HG03280 (cell line): ENCODE measurements around the gene SMCHD1.
"Not testable (repeated sequence)": the region's sequence is repeated elsewhere in the genome, so short reads cannot be mapped to it uniquely, and the experiment has no call there.

Source experiments
- ATAC-seq: cut with Tn5 transposase; IDR thresholded peaks from one replicate; pipeline ENCODE4 v1.9.1; 2021; ENCODE audit warnings: mild to moderate bottlenecking, moderate library complexity; ENCODE audit not compliant: unreplicated experiment

Gene SMCHD1

DNA sequence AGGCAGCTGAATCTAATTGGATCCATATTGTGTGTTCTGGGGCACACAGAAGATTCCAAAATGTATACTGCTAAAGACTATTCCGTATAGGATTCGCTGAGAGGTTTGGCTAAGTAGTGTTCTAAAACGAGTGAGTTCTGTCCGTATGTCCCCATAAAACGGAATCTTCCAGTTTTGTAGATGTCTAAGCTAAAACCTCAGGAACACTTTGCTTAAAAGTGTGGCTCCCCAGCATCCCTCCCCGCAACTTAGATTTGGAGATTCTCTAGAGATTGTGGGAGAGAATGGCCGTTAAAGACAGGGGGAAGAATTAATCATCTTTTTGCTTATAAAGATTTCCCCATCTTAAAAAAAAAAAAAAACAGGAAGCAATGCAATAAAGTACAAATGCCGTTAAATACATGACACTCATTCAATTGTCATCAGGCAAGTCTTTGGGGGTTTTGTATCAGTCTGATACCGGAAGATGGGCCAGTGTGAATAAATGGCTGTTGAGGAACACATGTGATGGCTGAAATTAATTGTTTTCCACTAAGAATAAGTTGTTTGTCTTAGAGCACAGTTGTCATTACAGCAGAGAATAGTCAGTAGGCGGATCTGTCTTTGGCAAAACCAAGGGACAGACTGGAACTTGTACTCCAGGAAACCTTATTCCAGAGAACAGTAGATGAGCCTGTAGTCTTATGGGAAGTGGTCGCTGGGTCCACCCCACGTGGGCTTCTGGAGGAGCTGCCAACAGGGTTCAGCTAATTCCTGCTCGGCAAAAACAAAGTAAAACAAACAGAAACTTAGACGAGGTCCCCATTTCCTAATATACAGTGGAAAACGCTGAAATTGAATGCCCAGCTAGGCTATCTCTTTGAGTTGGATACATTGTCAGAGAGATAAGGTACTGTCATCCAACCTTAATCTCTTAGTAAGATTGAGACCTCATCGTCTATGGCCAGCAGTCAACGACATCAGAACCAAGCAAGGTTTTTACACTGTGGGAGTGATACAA, 193.0 kb downstream of the SMCHD1 start:
- no peak for ATAC-seq

DNA sequence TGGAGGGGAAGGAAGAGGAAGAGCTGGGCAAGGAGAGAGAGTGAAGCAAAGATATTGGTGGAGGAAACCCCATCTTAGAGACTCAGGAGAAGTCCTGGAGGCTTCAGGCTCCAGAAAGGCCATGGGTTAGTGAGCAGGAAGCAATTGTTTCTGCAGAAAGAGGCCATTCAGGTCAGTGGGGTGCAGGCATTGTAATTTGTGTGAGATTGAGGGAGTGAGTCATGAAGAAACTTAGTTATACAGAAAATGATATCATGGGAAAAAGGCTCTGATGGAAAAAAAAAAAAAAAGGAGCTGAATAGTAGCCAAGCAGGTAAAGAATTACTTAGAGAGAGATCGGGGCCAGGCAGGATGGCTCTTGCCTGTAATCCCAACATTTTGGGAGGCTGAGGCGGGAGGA, 195.3 kb downstream of the SMCHD1 start:
- ATAC-seq, result no peak

DNA sequence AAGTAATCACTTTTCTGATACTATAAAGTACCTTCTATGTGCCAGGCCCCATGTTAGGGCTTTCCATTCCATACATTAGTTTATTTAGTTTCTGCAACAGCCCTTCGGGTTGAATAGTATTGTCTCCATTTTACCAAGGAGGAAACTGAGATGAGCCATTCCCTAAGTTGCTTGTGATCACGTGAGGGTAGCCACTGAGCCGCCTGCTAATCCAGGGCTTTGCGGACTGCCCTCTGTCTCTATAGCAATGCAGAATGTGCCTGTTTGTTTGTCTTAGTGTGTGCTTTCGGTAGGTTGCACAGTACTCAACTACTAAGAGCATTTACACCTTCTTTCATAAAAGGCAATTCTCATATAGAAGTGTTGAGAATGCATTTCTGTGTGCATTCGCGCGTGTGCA, 196.2 kb downstream of the SMCHD1 start:
- no peak for ATAC-seq

DNA sequence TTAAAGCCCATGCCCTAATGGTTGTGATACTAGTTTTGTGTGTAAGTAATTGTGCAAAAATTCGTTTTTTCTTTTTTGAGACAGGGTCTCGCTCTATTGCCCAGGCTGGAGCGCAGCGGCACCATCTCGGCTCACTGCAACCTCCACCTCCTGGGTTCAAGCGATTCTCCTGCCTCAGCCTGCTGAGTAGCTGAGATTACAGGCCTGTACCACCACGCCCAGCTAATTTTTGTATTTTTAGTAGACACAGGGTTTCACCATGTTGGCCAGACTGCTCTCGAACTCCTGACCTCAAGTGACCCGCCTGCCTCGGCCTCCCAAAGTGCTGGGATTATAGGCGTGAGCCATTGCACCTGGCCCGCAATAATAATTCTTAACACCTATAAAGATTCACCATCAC, 196.9 kb downstream of the SMCHD1 start:
- not testable (repeated sequence) for ATAC-seq

DNA sequence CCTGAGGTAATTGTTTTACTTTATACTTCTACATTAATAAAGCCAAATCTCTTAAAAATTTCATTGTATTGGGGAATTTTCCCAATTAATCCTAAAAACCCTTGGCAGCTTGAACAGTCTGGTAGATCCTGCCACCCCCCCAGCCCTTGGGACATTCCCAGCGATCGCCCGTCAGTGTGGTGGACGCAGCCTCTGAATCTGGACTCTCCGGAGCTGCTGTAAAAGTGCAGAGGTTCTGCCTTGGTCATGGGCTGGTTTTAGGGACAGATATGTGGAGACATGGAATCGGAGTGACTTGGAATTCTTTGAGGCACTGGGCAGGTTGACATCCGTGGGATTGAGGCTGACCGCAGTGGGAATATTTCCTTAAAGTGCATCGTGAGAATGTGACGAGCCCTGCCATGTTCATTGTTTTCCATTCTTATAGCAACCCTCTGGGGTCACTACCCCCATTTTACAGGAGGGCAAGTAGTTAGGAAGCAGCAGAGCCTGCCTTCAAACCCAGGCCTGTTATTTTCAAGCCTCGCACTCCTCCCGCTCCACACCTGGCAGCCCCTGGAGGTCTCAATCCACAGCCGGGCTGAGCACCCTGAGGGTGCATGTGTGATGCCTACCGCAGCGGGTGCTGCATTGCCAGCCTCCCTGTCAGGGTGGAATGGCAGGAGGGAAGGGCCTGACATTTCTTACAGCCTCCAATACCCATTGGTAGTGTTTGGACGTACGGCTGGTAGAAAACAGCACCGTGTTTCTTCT, 197.8 kb downstream of the SMCHD1 start:
- no peak for ATAC-seq

DNA sequence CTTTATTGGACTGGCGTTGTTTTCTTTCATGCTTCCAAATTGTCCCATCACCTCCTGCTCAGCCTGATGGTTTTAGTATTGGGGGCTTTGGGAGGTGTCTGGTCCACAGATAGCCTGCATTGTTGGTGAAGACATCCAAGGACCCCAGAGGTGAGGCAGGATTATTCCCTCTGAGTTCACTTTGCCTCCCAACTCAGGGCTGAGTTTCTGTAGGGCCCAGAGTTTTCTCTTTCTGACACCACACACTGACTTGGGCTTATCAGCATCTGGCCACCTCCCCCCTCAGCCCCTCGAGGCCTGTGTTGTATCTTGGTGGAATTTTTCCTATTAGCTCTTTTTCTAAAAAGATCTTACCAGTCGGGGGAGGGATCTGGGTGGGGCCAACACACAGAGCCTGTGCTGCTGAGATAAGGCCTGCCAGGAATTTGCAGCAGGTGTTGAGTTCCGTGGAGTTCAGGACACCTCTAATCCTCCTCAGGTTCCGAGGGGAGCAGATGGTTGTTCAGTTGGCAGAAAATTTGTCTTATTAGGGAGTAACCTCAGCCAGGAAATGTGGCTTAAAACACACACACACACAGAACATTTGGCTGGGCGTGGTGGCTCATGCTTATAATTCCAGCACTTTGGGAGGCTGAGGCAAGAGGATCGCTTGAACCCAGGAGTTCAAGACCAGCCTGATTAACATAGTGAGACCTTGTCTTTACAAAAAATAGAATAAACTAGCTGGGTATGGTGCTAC, 198.6 kb downstream of the SMCHD1 start:
- ATAC-seq, result no peak
